Mesenchymal stem cell (in vitro differentiated cells and primary cell): ENCODE measurements around the gene ARHGAP32.
A peak's percentile ranks its signal among the peaks of the same experiment; 100 is the strongest.

Experiments
- DNase-seq: peaks from one replicate; pipeline ENCODE4 v3.0.0-alpha.2; 2013
- H2AFZ ChIP-seq: one replicate; pipeline ENCODE4 v1.6.1; 2013; ENCODE audit warnings: low read depth, mild to moderate bottlenecking, control low read depth, inconsistent platforms, low read length, moderate library complexity
- H2AK5ac ChIP-seq: 2 replicates; pipeline ENCODE4 v1.6.1; 2013; ENCODE audit warnings: low read length, moderate library complexity, mild to moderate bottlenecking, inconsistent platforms; ENCODE audit not compliant: severe bottlenecking
- H2BK120ac ChIP-seq: one replicate; pipeline ENCODE4 v1.6.1; 2013; ENCODE audit warnings: low read depth, mild to moderate bottlenecking, inconsistent platforms, low read length, moderate library complexity
- H2BK12ac ChIP-seq, 2 experiments: one replicate each; pipeline ENCODE4 v1.6.1; 2013; ENCODE audit warnings: inconsistent platforms in 2 of 2, low read length in 2 of 2, mild to moderate bottlenecking in 2 of 2, moderate library complexity in 2 of 2, control low read depth in 1 of 2
- H2BK15ac ChIP-seq: one replicate; pipeline ENCODE4 v1.6.1; 2013; ENCODE audit warnings: mild to moderate bottlenecking, low read depth, inconsistent platforms; ENCODE audit not compliant: poor library complexity, severe bottlenecking
- H2BK5ac ChIP-seq: 2 replicates; pipeline ENCODE4 v1.6.1; 2013; ENCODE audit warnings: low read depth, mild to moderate bottlenecking, low read length, control low read depth, inconsistent platforms; ENCODE audit not compliant: poor library complexity, severe bottlenecking
- H3K14ac ChIP-seq, 2 experiments: one replicate each; pipeline ENCODE4 v1.6.1; 2013; ENCODE audit warnings: inconsistent platforms in 2 of 2, low read length in 2 of 2, control low read depth in 1 of 2, mild to moderate bottlenecking in 1 of 2, moderate library complexity in 1 of 2
- H3K18ac ChIP-seq, 2 experiments: one replicate each; pipeline ENCODE4 v1.6.1; 2013; ENCODE audit warnings: inconsistent platforms in 2 of 2, low read length in 2 of 2, control low read depth in 1 of 2, low read depth in 1 of 2, mild to moderate bottlenecking in 1 of 2
- H3K23ac ChIP-seq, 2 experiments: one replicate each; pipeline ENCODE4 v1.6.1; 2013; ENCODE audit warnings: inconsistent platforms in 2 of 2, low read length in 2 of 2, mild to moderate bottlenecking in 2 of 2, moderate library complexity in 2 of 2, control low read depth in 1 of 2
- H3K27ac ChIP-seq: 2 replicates; pipeline ENCODE4 v1.5.1; 2013; ENCODE audit warnings: mild to moderate bottlenecking, moderate library complexity, low read length, control low read depth, inconsistent platforms; ENCODE audit not compliant: poor library complexity, severe bottlenecking
- H3K27me3 ChIP-seq, 2 experiments: 2 replicates each; pipeline versions ENCODE4 v1.6.1 to v1.7.0; 2013; ENCODE audit warnings: low read length in 2 of 2, mild to moderate bottlenecking in 2 of 2, moderate library complexity in 2 of 2, control low read depth in 1 of 2, inconsistent platforms in 1 of 2; ENCODE audit not compliant: control insufficient read depth in 1 of 2, insufficient read depth in 1 of 2
- H3K36me3 ChIP-seq, 2 experiments: 2 replicates each; pipeline versions ENCODE4 v1.6.1 to v1.7.0; 2013; ENCODE audit warnings: low read length in 2 of 2, control low read depth in 1 of 2, inconsistent platforms in 1 of 2, low read depth in 1 of 2, mild to moderate bottlenecking in 1 of 2; ENCODE audit not compliant: insufficient read depth in 2 of 2, control insufficient read depth in 1 of 2
- H3K4ac ChIP-seq, 2 experiments: one replicate each; pipeline ENCODE4 v1.6.1; 2013; ENCODE audit warnings: inconsistent platforms in 2 of 2, low read length in 2 of 2, mild to moderate bottlenecking in 2 of 2, moderate library complexity in 2 of 2, control low read depth in 1 of 2, low read depth in 1 of 2
- H3K4me1 ChIP-seq: 2 replicates; pipeline ENCODE4 v1.6.1; 2013; ENCODE audit warnings: low read depth, low read length, control low read depth; ENCODE audit not compliant: control insufficient read depth, insufficient read depth
- H3K4me2 ChIP-seq: 2 replicates; pipeline ENCODE4 v1.6.1; 2013; ENCODE audit warnings: low read length, mild to moderate bottlenecking, inconsistent platforms; ENCODE audit not compliant: poor library complexity, severe bottlenecking
- H3K4me3 ChIP-seq, 2 experiments: 2 replicates each; pipeline versions ENCODE4 v1.5.1 to v1.7.0; 2013; ENCODE audit warnings: low read length in 2 of 2, mild to moderate bottlenecking in 2 of 2, control low read depth in 1 of 2, low read depth in 1 of 2; ENCODE audit not compliant: insufficient read depth in 1 of 2
- H3K79me1 ChIP-seq: replicated peaks from 2 replicates; pipeline ENCODE4 v1.6.1; 2013; ENCODE audit warnings: mild to moderate bottlenecking, control low read depth, low read length, inconsistent platforms; ENCODE audit not compliant: poor library complexity, severe bottlenecking
- H3K9ac ChIP-seq: 2 replicates; pipeline ENCODE4 v1.7.0; 2013; ENCODE audit warnings: mild to moderate bottlenecking, low read length, moderate library complexity
- H3K9me3 ChIP-seq: 2 replicates; pipeline ENCODE4 v1.7.0; 2013; ENCODE audit warnings: mild to moderate bottlenecking, low read length; ENCODE audit not compliant: control insufficient read depth
- H4K8ac ChIP-seq: one replicate; pipeline ENCODE4 v1.6.1; 2013; ENCODE audit warnings: inconsistent platforms, mild to moderate bottlenecking, low read length, moderate library complexity
- H4K91ac ChIP-seq: one replicate; pipeline ENCODE4 v1.6.1; 2013; ENCODE audit warnings: mild to moderate bottlenecking, low read length, inconsistent platforms
- WGBS: methylation state at CpG from one replicate; pipeline ENCODE4 v1.1.7; 2013; ENCODE audit warnings: mixed read lengths; 5-methylcytosine and 5-hydroxymethylcytosine counted together

The ARHGAP32 gene

GRCh38 chr11:129061492-129062230 is 130.5 kb downstream of the ARHGAP32 start:
- Histone ChIP-seq H3K27me3 (no peaks in the 10 kb centered on the region), H2BK15ac (no peak overlapping the region), H2AK5ac (no peak overlapping the region), H3K9me3 (no peaks in the 10 kb centered on the region), H3K4me3 (no peak overlapping the region), H3K79me1 (no peaks in the 10 kb centered on the region), H4K8ac (no peak overlapping the region), H2BK12ac (no peak overlapping the region), H3K18ac (no peak overlapping the region), H3K36me3 (peaks cover 4 to 33% of the 10 kb centered on the region in 2 experiments), H3K4ac (no peak overlapping the region), H2BK120ac (no peak overlapping the region), H3K9ac (no peak overlapping the region), H3K14ac (no peak overlapping the region), H3K4me1 (no peaks in the 10 kb centered on the region), H2BK5ac (no peak overlapping the region), H3K4me2 (no peak overlapping the region), H2AFZ (no peak overlapping the region), H3K23ac (no peak overlapping the region), H4K91ac (no peak overlapping the region), H3K27ac (no peak overlapping the region)
- 62% methylated on average over 3 of the region's 7 CpGs for WGBS
- peak; percentile 35 for DNase-seq

- H3K18ac ChIP-seq: no peak overlapping the region
- H2BK15ac ChIP-seq: no peak overlapping the region
- H2AK5ac ChIP-seq: no peak overlapping the region
- no peak overlapping the region for H4K8ac ChIP-seq
- H3K4me1 ChIP-seq: no peaks in the 10 kb centered on the region
- no peak overlapping the region for H3K23ac ChIP-seq
- DNase-seq: no peak
- no peak overlapping the region for H4K91ac ChIP-seq
- 98% methylated on average over 11 of the region's 11 CpGs for WGBS
- H2BK12ac ChIP-seq: no peak overlapping the region
- H3K4me3 ChIP-seq: no peak overlapping the region
- H3K4me2 ChIP-seq: no peak overlapping the region
- no peaks in the 10 kb centered on the region for H3K9me3 ChIP-seq
- no peak overlapping the region for H3K9ac ChIP-seq
- no peak overlapping the region for H3K14ac ChIP-seq
- no peak overlapping the region for H2BK5ac ChIP-seq
- H3K27ac ChIP-seq: no peak overlapping the region
- H3K4ac ChIP-seq: no peak overlapping the region
- no peak overlapping the region for H2BK120ac ChIP-seq
- H3K36me3 ChIP-seq: peaks cover 5 to 6% of the 10 kb centered on the region in 2 experiments
- no peaks in the 10 kb centered on the region for H3K27me3 ChIP-seq
- no peak overlapping the region for H2AFZ ChIP-seq
- H3K79me1 ChIP-seq: no peaks in the 10 kb centered on the region
These were observed 135.2 kb downstream of the ARHGAP32 start for GRCh38 chr11:129056916-129057315.

- Histone ChIP-seq H2BK120ac (no peak overlapping the region), H3K9ac (no peak overlapping the region), H3K79me1 (no peaks in the 10 kb centered on the region), H3K23ac (no peak overlapping the region), H3K27ac (no peak overlapping the region), H3K36me3 (peaks cover 5 to 6% of the 10 kb centered on the region in 2 experiments), H4K8ac (no peak overlapping the region), H2BK15ac (no peak overlapping the region), H3K27me3 (no peaks in the 10 kb centered on the region), H2AFZ (no peak overlapping the region), H3K4me3 (no peak overlapping the region), H4K91ac (no peak overlapping the region), H2AK5ac (no peak overlapping the region), H2BK5ac (no peak overlapping the region), H3K9me3 (no peaks in the 10 kb centered on the region), H3K4me1 (no peaks in the 10 kb centered on the region), H2BK12ac (no peak overlapping the region), H3K4me2 (no peak overlapping the region), H3K14ac (no peak overlapping the region), H3K18ac (no peak overlapping the region), H3K4ac (no peak overlapping the region)
- no peak for DNase-seq
These were observed 136.9 kb downstream of the ARHGAP32 start for GRCh38 chr11:129055196-129055595.

GRCh38 chr11:129048911-129049310 is 143.2 kb downstream of the ARHGAP32 start:
- Histone ChIP-seq H3K27me3 (no peaks in the 10 kb centered on the region), H3K9me3 (no peaks in the 10 kb centered on the region), H3K4me3 (no peak overlapping the region), H3K79me1 (no peaks in the 10 kb centered on the region), H2BK12ac (no peak overlapping the region), H3K23ac (no peak overlapping the region), H3K36me3 (no peaks in the 10 kb centered on the region), H3K27ac (no peak overlapping the region), H4K8ac (no peak overlapping the region), H2AK5ac (no peak overlapping the region), H2BK5ac (no peak overlapping the region), H3K9ac (no peak overlapping the region), H3K4me2 (no peak overlapping the region), H2BK15ac (no peak overlapping the region), H3K14ac (no peak overlapping the region), H3K4me1 (no peaks in the 10 kb centered on the region), H2BK120ac (no peak overlapping the region), H3K4ac (no peak overlapping the region), H2AFZ (no peak overlapping the region), H4K91ac (no peak overlapping the region), H3K18ac (no peak overlapping the region)
- 50% methylated on average over 4 of the region's 4 CpGs for WGBS
- no peak for DNase-seq
